Measurements from ENCODE around the gene ACOT2.
"Not testable (repeated sequence)": the region's sequence is repeated elsewhere in the genome, so short reads cannot be mapped to it uniquely, and the experiment has no call there.

The ACOT2 gene

GRCh38 chr14:73568886-73569184 is 178 bp upstream of the ACOT2 start:
- not testable (repeated sequence) for DNase-seq

GRCh38 chr14:73570913-73571312 is 1.9 kb downstream of the ACOT2 start:
- peak; percentile 44 for DNase-seq

DNA sequence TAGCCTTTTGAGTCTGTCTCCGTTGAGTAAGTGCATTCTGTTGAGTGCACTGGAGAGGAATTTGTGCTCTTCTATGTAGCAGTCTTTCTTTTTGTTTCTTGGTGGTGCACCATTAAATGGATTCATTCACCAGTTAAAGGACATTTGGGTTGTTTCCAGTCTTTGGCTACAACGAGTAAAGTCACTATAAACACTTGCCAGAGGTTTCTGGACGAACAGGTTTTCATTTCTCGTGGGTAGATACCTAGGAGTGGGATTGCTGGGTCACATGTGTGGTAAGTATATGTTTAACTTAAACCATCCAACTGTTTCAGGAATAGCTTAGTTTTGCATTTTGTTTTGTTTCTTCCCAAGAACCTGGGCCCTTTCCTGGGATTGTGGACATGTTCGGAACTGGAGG is 4.0 kb downstream of the ACOT2 start:
- DNase-seq, result not testable (repeated sequence)

- not testable (repeated sequence) for DNase-seq
Observed at GRCh38 chr14:73573740-73574139, 4.7 kb downstream of the ACOT2 start.

DNA sequence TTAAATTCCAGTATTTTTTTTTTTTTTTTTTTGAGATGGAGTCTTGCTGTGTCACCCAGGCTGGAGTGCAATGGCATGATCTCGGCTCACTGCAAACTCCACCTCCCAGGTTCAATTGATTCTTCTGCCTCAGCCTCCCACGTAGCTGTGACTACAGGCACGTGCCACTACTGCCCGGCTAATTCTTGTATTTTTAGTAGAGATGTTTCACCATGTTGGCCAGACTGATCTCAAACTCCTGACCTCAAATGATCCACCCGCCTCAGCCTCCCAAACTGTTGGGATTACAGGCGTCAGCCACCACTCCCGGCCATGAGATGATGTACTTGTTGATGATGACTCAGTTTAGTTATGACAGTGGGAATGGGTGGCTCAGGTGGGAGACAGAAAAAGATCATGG is 5.2 kb downstream of the ACOT2 start:
- not testable (repeated sequence) for DNase-seq

DNA sequence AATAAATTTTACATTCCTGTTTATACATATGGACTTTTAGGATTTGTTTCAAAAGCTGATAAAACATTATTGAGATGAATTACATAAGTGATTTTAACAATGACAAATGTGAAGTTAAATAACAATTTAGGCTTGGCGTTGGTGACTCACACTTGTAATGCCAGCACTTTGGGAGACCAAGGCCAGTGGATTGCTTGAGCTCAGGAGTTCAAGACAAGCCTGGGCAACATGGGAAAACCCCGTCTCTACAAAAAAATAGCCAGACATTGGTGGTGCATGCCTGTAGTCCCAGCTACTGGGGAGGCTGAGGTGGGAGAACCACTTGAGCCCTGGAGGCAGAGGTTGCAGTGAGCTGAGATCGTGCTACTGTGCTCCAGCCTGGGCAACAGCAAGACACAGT is 7.4 kb downstream of the ACOT2 start:
- peak; percentile 29 for DNase-seq

GRCh38 chr14:73577214-73577613 is 8.2 kb downstream of the ACOT2 start:
- not testable (repeated sequence) for DNase-seq

- not testable (repeated sequence) for DNase-seq
Observed at GRCh38 chr14:73582102-73582979, 13.3 kb downstream of the ACOT2 start.

GRCh38 chr14:73588695-73589094 is 19.7 kb downstream of the ACOT2 start:
- DNase-seq, result no peak

DNA sequence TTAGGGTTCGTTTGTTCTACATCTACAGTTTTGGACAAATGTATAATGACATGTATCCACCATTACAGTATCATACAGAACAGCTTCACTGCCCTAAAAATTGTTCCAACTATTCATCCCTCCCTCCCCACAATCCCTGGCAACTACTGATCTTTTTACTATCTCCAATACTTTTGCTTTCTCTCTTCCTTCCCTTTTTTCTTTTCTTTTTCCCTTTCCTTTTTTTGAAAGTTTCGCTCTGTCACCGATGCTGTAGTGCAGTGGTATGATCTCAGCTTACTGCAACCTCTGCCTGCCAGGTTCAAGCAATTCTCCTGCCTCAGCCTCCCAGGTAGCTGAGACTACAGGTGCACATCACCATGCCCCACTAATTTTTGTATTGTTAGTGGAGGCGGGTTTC is 20.1 kb downstream of the ACOT2 start:
- no peak for DNase-seq

DNA sequence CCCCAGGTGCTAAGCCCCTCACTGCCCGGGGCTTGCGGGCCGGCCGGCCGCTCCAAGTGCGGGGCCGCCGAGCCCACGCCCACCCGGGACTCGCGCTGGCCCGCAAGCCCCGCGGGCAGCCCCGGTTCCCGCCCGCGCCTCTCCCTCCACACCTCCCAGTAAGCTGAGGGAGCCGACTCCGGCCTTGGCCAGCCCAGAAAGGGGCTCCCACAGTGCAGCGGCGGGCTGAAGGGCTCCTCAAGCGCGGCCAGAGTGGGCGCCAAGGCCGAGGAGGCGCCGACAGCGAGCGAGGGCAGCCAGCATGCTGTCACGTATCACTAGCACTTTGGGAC is 21.6 kb downstream of the ACOT2 start:
- not testable (repeated sequence) for DNase-seq

DNA sequence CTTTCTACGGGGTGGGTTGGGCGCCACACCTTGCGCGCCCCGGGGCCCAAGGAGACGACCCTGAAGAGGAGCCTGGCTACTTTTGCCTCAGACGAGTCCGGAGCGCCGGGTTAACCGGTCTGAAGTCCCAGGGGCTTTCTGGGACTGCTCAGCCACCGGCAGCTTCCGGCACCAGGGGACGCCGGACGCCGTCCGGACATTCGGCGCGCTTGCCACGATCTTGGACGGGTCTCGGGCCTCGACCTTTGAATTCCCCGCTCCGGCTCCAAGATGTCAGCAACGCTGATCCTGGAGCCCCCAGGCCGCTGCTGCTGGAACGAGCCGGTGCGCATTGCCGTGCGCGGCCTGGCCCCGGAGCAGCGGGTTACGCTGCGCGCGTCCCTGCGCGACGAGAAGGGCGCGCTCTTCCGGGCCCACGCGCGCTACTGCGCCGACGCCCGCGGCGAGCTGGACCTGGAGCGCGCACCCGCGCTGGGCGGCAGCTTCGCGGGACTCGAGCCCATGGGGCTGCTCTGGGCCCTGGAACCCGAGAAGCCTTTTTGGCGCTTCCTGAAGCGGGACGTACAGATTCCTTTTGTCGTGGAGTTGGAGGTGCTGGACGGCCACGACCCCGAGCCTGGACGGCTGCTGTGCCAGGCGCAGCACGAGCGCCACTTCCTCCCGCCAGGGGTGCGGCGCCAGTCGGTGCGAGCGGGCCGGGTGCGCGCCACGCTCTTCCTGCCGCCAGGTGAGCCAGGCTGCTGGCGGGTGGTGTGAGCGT is 22.9 kb downstream of the ACOT2 start, which contains the start of gene ACOT4:
Gene ACOT4, plus strand, starts transcription at position 184 of the 760 bp plus-strand sequence. Its CDS starts 87 bp downstream, at position 271.
- DNase-seq, result peak; percentile 36

DNA sequence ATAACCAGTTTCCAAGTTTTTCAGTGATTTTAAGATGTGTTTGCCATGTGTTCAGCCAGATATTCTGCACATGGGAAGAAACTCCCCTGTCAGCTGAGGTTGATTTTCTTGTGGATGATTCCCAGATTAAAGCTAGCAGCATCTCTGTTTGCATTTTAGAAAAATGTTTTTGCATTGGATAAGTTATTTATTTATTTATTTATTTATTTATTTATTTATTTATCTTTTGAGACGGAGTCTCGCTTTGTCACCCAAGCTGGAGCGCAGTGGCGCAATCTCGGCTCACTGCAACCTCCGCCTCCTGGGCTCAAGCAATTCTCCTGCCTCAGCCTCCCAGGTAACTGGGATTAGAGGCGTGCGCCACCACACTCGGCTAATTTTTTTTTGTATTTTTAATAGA is 25.5 kb downstream of the ACOT2 start:
- no peak for DNase-seq

DNA sequence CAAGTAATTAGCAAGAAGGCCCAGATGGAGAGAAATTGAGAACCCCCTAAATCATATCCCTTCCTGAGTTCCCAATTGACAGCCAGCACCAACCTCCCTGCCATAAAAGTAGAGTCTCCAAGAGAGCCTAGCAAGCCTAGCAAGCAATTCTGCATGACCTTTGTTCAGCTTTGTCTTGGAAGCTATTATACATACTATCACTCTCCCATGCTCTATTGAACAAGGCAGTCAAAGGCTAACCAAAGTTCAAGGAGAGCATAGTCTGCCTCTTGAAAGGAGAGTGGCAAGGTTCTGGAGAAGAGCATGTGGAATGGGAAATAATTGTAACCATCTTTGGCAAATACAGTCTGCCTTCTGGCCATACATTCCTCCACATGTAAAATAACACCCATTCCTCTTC is 30.5 kb downstream of the ACOT2 start:
- DNase-seq, result no peak

GRCh38 chr14:73602994-73603393 is 34.0 kb downstream of the ACOT2 start:
- no peak for DNase-seq

- DNase-seq, result no peak
Observed at GRCh38 chr14:73606271-73606670, 37.3 kb downstream of the ACOT2 start.

- no peak for DNase-seq
Observed at GRCh38 chr14:73607241-73607640, 38.2 kb downstream of the ACOT2 start.

DNA sequence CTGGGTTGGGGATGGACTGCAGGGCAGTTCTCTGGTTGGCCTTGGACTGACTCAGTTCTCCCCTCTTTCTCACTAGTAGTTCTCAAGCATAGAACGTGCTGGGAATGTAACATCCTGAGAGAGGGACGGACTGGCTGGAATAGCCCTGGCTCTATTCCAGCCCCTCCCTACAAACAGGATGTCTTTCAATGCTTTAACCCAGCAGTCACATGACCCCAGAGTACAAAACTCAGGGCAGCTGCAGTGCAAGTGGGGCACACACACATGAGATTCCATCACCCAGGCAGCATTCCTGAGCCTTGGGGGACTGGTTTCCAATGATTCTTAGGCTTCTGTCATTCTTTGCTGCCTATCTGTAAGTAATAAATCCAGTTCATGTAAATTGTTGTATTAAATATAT is 41.7 kb downstream of the ACOT2 start:
- DNase-seq, result peak; percentile 62

DNA sequence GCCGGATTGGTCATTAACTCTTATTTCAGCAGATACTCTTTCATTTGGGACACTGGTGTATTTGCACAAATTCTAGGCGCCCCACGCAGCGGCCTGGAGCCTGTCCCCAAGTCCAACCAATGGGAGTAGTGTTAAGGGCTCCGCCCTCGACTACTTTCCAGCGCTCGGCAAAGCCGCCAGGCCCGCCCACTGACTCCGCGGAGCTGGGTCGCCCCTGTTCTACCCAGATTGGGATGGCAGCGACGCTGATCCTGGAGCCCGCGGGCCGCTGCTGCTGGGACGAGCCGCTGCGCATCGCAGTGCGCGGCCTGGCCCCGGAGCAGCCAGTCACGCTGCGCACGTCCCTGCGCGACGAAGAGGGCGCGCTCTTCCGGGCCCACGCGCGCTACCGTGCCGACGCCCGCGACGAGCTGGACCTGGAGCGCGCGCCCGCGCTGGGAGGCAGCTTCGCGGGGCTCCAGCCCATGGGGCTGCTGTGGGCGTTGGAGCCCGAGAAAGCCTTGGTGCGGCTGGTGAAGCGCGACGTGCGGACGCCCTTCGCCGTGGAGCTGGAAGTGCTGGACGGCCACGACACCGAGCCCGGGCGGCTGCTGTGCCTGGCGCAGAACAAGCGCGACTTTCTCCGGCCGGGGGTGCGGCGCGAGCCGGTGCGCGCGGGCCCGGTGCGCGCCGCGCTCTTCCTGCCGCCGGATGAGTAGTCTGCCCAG is 43.5 kb downstream of the ACOT2 start, which contains the start of gene ACOT6:
Gene ACOT6, plus strand, starts transcription at position 179 of the 707 bp plus-strand sequence. Its CDS starts 55 bp downstream, at position 234.
- peak; percentile 83 for DNase-seq

DNA sequence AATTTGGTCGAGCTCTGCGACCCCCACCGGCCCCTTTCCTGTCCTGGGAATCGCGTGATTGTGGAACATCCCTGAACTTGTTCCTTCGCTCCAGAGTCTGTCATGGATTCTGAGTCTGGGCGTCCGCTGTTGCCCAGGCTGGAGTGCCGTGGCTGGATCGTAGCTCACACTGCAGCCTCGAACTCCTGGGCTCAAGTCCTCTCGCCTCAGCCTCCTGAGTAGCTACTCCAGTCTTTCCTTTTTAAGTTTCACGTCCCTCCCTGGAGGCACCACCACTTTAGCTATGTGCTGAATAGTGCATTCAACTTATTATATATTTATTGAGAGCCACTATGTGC is 44.0 kb downstream of the ACOT2 start:
- no peak for DNase-seq

GRCh38 chr14:73613419-73613963 is 44.5 kb downstream of the ACOT2 start:
- DNase-seq, result no peak

GRCh38 chr14:73616831-73617230 is 47.8 kb downstream of the ACOT2 start:
- DNase-seq, result no peak

- no peak for DNase-seq
Observed at GRCh38 chr14:73619524-73619923, 50.5 kb downstream of the ACOT2 start.

Data from EL (cell line).